SIG-M5 treated with dmso at 0.1 percent for 504 hours (cell line): Measurements from ENCODE around the gene RIT1.
"Not testable (repeated sequence)": the region's sequence is repeated elsewhere in the genome, so short reads cannot be mapped to it uniquely, and the experiment has no call there.

Source experiments
- DNase-seq: peaks from one replicate; lab custom pipeline; 2025; ENCODE audit not compliant: unreplicated experiment; lab: John Stamatoyannopoulos, UW

RIT1 gene

DNA sequence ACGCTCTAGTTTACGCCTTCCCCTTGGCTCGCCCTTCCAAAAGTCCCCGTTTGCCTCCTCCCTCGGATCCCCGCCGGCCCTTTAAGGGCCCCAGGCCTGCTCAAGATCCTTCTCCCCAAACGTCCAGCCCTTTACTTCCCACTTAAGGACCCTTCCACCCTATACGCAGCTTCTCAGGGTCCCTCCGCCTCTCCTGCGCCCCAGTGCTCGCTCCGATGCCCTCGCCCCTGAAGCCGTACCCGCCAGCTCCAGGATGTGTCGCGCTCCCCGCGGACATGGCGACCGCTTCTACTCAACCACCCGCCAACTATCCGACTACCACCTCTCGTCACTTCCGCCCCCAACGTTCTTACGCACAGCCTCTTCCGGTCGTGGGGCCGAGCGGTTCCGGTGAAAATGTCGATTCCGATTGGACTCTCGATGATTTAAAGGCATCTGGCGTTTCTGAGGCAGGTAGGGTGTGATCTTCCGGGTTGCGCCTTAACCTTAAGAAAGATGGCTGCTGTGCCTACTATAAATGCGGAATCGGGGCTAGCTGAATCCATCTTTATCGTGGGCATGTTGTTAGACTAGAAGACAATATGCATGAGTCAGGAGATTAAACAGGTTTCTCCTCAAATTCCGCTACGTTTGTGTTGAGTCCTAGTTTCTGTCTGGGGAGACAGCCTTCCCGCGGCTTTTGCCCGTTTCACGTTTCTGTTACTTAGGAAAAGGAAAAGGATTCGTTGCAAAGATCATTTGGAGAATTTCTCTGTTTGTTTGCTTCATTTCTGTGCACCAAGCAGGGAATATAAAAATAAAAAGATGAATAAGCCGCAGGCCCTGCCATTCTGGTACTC is 23.2 kb upstream of the RIT1 start, which contains the start of gene KHDC4:
TSS of gene KHDC4 (minus strand) at position 317 of the 839 bp plus-strand sequence. CDS start at position 277, 40 bp downstream.
- peak; percentile 100 for DNase-seq

DNA sequence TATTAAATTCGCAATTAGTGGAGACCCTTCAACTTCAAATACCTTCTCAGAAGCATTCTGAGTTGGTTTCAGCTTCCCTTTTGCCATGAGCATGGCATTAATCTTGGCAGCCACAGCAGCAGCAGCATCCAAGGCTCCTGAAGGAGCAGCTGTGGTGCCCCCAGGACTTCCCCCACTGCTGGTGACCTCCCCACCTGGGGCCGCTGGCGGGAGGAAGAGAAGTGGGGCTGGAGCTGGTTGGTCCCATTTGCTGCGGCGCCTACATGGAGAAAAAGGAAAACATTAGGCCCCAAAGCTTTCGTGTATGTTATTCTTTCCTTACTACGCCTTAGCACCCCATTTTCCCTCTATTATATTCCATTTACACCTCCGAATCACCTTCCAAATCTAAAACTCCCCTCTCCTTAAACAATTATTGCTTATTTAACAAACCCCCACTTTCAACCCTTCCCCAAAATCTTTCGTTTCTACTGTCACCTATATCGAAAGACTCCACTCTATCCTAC is 22.5 kb upstream of the RIT1 start:
- DNase-seq, result no peak

DNA sequence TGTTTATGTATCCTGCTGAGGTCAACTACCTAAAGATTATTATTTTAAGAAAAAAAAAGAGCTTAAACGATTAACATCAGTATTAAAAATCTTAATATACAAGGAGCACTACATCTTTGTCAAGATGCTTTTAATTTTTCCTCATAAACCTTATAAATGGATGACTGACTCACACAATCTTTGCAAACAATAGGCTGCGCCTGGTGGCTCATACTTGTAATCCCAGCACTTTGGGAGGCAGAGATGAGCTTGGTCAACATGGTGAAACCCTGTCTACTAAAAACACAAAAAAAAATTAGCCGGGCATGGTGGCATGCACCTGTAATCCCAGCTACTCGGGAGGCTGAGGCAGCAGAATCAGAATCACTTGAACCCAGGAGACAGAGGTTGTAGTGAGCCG is 21.3 kb upstream of the RIT1 start:
- DNase-seq, result no peak

DNA sequence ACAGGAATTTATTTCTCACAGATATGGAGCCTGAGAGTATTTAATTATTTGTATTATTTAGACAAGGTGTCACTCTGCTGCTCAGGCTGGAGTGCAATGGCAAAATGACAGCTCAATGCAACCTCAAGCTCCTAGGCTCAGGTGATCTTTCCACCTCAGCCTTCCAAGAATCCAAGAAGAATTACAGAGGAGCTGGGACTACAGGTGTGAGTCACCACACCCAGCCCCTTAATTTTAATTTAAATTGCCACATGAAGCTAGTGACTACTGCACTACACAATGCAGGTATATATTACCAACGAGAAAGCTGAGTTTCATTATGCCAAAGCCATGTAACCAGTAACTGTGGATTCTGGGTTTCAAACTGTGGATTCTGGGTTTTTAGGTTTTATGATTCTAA is 20.9 kb upstream of the RIT1 start:
- no peak for DNase-seq

DNA sequence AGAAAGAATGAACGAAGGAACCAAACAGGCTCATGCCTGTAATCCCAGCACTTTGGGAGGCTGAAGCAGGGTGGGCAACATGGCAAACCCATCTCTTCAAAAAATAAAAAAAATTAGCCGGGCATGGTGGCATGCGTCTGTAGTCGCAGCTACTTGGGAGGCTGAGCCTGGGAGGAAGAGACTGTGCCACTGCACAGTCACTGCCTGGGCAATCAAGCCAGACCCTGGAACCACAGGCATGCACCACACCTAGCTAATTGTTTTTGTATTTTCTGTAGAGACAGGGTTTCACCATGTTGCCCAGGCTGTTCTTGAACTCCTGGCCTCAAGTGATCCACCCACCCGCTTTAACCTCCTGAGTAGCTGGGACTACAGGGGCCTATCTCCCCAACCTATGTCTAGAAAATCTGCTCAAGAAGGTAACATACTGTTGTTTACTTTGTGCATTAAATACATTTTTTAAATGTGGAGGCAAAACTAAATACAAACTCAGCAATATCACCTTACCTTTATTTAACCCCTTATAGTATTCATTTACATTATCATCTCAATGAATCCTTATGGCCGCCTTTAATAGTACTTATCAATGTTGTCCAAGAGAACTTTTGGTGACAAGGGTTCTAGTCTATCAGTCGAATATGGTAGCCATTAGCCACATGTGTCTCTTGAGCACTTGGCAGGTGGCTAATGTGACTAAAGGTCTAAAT is 20.3 kb upstream of the RIT1 start:
- DNase-seq, result no peak

DNA sequence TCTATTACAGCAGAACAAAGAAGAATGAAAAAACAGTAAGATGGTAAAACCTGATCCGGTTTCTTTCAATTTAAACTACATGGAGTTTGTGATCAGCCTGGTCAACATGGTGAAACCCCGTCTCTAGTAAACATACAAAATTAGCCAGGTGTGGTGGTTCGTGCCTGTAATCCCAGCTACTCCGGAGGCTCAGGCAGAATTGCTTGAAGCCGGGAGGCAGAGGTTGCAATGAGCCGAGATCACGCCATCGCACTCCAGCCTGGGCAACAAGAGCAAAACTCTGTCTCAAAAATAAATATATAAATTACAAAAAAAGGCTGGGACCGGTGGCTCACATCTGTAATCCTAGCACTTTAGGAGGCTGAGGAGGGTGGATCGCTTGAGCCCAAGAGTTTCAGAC is 19.6 kb upstream of the RIT1 start:
- not testable (repeated sequence) for DNase-seq

DNA sequence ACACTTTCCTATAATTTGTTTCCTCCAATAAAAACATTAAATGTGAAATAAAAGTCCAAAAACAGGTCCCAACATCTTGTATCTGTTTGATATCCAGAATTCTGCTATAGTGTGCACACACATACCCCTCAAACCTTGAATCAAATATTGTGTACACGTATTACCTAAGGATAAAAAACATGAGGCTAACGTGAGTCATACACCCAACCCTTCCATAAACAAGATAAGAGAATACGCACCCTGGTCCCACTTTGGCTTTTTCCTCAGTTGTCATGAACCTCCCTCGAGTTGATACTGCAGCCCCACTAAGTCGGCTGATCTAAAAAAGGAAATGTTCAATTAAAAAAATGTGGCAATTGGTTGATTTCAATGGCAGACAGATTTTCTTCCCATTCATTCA is 17.9 kb upstream of the RIT1 start:
- no peak for DNase-seq

DNA sequence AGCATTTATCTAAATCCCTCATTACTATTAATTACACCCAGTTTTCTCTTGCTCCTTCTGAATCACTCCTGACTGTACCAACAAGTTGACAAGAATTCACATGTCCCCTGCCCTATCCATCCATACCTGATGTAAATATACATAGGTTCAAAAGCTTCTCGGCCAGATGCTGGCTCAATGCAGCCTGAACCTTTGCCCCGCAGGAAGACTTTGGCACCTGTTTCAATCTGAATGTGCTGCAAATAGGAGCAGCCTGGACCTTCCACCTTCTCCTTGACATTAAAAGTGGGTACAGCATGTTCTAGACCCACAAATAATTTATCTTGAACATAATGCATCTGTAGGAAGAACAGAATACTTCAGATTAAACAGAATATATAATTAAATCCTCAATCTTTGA is 14.4 kb upstream of the RIT1 start:
- DNase-seq, result no peak

DNA sequence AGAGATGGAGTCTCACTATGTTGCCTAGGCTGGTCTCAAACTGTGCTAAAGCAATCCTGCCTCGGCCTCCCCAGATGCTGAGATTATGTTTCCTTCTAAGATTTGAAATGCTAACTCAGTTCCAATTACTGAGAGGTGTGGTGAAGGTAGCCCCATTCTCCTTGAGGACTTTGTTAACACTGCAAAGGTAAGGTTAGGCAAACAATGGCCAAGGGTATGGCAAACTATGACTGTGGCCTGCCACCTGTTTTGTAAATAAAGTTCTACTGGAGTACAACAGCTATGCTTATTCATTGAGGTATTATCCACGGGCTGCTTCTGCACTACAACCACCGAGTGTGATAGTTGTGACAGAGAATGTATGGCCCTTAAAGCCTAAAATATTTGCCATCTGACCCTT is 9.6 kb upstream of the RIT1 start:
- DNase-seq, result no peak

DNA sequence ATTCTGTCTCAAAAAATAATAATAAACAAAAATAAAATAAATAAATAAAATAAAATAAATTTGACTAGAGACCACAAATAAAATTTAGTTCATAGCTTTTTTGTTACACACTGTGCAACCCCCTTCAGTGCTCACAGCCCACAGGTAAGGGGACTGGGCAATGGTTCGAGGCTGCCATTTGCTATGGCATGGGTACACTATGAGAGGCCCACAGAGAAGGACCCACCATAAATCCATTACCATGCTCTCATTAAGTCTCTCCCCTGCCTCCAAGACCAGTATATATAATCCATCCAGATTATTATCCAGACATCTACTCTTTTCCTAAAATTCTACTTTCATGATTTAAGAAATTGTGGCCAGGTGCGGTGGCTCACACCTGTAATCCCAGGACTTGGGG is 8.7 kb upstream of the RIT1 start:
- no peak for DNase-seq

DNA sequence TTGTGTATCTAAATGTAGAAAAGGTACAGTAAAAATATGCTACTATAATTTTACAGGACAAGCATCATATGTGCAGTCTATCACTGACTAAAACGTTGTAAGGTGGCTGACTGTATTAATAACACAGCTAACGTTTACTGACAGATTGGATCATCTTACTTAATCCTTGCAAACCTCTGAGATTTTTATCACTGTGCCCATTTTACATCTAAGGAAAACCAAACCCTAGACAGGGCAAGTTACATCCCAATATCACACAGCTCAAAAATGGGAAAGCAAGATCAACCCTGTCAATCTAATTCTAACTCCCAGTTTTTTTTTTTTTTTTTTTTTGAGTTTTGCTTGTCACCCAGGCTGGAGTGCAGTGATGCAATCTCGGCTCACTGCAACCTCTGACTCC is 7.5 kb upstream of the RIT1 start:
- DNase-seq, result no peak

DNA sequence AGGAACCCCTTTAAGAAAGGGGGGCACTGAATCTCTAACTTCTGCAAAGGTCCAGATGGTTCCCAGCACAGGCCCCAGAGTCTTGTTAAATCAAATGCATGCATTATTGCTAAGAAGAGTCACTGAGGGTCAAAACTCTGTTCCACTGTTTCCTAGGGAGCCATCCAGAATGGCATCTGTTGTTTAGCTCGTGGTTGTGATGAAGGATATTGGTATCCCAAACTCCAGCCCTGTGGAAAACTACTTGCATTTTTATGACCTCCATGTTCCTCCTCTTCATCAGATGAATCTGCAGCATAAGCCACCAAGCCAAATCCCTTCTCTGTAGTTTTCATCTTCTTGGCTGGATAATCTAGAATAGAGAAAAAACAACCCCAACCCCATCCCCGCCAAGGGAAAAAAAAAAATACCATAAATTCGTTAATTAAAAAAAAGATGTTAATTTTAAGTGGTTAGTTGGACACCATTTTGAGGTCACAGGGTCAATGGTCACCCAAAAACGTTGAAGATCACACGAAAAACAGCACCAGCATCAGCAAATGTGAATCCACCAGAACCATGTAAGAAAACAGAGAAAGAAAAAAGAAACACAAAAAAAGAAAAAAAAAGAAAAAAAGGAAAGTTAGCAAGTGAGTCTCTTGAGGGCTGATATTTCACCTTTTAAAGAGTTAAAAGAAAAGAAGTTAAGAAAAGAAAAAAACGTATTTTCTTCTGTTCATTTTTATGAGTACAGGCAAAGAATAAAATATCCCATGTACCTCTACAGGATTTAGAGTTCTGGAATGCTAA is 3.0 kb upstream of the RIT1 start:
- no peak for DNase-seq

DNA sequence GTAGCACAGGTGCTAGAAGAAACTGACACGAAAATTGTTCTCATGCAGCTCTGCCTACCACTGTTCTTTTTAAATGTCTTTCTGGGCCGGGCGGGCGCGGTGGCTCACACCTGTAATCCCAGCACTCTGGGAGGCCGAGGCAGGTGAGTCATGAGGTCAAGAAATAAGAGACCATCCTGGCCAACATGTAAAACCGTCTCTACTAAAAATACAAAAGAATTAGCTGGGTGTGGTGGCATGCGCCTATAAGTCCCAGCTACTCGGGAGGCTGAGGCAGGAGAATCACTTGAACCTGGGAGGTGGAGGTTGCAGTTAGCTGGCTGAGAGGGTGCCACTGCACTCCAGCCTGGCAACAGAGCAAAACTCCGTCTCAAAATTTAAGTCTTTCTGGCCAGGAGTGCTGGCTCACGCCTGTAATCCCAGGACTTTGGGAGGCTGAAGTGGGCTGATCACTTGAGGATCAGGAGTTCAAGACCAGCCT is 947 bp upstream of the RIT1 start:
- DNase-seq, result no peak

DNA sequence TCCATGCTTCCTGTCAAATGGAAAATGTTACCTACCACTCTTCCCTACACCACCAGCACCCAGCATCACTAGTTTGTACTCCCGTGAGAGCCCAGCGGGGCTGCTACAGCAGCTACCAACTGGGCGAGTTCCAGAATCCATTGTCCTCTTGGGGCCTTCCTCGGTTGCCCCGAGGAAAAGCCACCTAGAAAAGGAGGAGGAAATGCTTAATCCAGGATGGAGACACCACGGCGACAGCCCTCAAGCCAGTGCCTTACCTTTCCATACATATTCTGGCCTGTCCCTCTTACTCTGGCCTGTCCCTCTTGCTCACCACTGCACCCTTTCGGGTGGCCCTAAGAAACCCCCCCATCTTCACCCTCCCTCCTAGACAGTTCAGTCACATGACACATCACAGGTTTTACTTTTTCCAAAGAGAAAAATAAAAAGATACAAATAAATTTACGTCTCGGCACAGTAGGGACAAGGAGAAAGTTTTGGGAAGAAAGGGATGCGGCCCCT is 478 bp downstream of the RIT1 start:
- DNase-seq, result peak; percentile 35

DNA sequence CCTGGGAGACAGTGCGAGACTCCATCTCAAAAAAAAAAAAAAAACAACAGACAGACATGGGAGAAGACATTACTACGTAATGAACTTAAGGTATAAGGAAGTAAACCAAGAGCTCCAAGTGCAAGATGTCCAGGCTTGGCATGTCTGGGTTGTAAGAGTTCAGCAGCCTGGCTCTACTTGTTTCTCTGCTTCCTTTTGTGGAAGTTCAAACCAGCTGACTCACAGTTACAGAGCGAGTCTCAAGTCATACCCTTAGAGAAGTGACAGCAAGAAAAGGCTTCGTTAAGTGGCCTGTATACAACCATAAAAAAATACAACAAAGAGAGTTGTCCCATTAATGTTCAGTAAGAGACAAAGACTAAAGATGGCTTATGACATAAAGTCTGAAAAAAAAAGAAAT is 1.3 kb downstream of the RIT1 start:
- peak; percentile 94 for DNase-seq

DNA sequence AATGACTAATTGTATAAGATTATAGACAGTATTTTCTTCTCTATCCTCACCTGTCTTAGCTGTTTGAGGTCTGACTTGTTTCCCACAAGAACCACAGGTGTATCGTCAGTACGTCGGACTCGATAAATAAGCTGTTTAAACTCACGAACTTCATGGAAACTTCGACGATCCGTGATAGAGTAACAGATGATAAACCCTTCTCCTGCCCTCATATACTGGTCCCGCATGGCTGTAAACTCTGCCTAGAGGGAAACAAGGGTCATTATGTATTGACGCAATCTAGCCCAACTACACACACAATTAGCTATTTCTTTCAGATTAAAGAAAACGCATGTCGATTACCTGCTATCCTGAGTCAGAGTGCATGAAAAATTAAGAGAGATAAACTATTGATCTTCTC is 6.9 kb downstream of the RIT1 start:
- DNase-seq, result no peak

DNA sequence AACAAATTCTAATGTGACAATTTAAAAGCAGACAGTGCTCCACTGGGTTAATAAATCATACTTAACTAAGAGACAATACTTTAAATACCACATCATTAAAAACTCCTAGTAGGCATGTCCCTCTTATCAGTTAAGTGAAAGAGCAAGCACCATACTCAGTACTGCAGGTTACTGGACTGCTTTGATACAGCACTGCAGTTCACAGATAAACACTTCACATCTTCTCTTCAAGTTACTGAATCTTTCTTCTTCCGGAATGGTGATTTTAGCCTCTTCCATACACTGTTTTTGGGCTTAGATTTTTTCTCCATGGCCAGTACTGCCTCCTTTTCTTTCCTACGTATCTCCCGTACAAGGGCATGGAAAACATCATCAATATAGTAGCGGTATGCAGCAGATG is 11.0 kb downstream of the RIT1 start:
- no peak for DNase-seq

DNA sequence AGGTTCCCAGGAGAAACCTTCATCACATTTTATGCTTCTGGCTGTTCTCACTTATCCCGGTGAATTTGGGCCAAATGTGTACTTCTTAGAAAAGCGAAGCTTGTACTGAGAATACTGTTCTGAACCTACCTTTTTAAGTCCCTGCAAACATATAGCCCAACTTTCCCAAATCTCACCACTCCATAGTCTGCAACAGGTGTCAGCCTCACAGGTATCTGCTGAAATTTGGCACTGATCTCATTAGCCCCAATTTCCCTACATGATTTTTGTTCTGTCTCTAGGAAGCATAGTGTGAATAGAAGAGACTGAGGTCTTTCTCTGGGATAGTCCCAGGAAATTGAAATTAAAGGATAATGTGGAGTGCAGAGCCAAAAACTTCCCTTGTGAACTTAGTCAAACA is 11.5 kb downstream of the RIT1 start:
- DNase-seq, result no peak

DNA sequence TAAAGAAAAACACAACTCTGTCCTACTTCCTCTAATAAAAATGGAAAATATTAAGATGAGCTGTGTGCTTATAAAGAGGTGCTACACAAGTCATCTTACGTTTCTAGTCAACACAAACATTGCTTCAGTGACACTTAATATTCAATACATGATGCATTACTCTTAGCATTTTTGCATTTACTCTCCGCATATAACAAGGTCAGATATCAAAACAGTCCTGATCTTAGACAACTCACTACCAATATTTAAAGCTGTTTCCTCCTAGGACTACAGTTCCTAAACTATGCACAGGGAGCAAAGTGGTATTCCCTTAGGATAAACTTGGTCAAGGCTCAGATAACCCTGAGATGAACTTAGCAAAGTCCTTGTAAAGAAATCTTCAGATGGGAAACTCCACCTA is 12.3 kb downstream of the RIT1 start:
- no peak for DNase-seq

DNA sequence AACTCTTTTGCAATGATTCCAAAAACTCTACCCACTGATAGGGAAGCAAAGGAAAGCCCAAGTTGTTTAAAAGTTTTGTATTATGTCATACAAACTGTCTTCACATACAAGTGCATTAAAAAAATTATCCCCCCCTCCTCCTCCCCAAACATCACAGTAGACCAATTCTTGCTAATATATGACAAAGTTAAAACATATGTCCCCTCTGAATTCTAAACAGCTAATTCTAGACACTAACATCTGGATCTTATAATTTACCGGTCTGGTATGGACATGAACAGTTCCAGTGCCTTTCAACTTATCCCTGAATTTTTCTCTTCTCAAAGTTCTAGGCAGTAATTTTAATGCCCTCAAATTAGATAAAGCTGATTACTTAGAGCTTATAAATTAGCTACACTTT is 13.4 kb downstream of the RIT1 start:
- DNase-seq, result no peak

DNA sequence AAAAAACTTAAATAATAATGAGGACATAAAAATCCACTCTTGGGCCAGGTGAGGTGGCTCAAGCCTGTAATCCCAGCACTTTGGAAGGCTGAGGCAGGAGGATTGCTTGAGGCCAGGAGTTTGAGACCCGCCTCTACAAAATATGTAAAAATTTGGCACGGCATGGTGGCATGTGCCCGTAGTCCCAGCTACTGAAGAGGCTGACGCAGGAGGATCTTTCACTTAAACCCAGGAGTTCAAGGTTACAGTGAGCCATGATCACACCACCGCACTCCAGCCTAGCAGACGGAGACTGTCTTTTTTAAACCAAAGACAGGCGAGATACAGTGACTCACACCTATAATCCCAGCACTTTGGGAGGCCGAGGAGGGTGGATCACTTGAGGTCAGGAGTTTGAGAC is 14.7 kb downstream of the RIT1 start:
- not testable (repeated sequence) for DNase-seq
